ENCODE results near the gene NOS3. TPM values are rescaled to one million over a fixed set of nuclear protein-coding genes. Genes with fewer than 3 reads are reported as not detected.

Gene NOS3
- total RNA-seq, 4 donors from 2014 or later, result 1.4 to 10.8 (median 4.2) TPM

DNA sequence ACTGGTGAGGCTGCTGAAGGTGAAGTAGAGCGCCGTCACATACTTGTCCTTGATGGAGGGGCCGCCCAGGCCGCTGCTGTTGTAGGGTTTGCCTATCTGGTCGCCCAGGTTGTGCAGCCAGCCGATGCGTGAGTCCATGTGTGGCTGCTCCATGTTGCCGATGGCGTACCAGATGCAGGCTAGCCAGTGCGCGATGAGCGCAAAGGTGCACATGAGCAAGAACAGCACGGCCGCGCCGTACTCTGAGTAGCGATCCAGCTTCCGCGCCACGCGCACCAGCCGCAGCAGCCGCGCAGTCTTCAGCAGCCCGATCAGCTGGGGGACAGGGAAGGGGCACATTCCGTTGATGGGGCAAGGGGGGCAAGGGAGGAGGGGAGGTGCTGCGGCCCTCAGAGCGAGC lies 39.3 kb upstream of the NOS3 start:
- intact Hi-C loops (cut with DNase I; ENCODE audit: low total_unique reads), result no loop called here
- no peaks in the 10 kb centered on the region for H3K27me3 ChIP-seq
- in situ Hi-C loops (cut with MboI; ENCODE audit: low sequenced_read_pairs in 4 of 4), result no loop called here

DNA sequence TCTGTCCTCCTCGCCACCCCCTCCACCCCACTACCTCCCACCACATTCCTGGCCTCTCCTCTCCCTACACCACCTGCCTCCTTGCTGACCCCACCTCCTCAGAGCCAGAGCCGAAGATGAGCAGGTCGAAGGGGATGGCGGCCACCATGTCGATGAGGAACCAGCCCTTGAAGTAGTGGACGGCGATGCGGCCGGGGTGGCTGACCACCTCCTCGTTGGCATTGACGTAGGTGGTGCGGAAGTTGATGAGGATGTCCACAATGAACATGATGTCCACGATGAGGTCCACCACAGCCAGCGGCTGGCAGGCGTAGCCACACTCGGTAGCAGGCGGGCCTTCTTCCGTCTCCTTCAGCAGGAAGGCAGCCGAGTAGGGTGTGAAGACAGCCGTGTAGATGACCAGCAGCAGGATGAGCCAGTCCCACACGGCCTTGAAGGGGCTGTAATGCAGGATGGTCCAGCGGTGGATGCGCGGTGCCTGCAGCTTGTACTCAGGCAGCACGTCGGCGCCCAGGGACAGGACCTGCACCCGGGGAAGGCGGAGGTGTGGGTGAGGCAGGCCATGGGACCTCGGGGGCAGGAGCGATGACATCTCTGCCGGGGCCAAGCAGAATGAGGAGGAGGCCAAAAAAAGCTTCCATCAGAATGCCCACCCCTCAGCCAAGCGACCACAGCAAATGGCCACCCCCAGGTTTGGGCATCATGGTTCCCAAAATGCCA lies 38.3 kb upstream of the NOS3 start:
- Histone ChIP-seq H3K4me1 (peaks cover 0 to 6% of the 10 kb centered on the region in 2 donors), H3K27me3 (no peaks in the 10 kb centered on the region), H3K36me3 (no peaks in the 10 kb centered on the region), H3K4me3 (no peak overlapping the region), H3K9me3 (no peaks in the 10 kb centered on the region), H3K27ac (no peak overlapping the region)
- TF ChIP-seq POLR2A (IDR thresholded peaks at IDR 0.05), result no peak
- TF ChIP-seq, protein P1, sequence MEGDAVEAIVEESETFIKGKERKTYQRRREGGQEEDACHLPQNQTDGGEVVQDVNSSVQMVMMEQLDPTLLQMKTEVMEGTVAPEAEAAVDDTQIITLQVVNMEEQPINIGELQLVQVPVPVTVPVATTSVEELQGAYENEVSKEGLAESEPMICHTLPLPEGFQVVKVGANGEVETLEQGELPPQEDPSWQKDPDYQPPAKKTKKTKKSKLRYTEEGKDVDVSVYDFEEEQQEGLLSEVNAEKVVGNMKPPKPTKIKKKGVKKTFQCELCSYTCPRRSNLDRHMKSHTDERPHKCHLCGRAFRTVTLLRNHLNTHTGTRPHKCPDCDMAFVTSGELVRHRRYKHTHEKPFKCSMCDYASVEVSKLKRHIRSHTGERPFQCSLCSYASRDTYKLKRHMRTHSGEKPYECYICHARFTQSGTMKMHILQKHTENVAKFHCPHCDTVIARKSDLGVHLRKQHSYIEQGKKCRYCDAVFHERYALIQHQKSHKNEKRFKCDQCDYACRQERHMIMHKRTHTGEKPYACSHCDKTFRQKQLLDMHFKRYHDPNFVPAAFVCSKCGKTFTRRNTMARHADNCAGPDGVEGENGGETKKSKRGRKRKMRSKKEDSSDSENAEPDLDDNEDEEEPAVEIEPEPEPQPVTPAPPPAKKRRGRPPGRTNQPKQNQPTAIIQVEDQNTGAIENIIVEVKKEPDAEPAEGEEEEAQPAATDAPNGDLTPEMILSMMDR (IDR thresholded peaks at IDR 0.05 in 4 of 5, conservative IDR thresholded peaks at IDR 0.05 in 1 of 5), result no peak
- ATAC-seq (no peak), DNase-seq (no peak)
- intact Hi-C loops (cut with DNase I; ENCODE audit: low total_unique reads) (no loop called here), in situ Hi-C loops (cut with MboI; ENCODE audit: low sequenced_read_pairs in 4 of 4) (no loop called here)

More for the DNA sequence above, 39.3 kb upstream of the NOS3 start:
- DNase-seq, result no peak
- Histone ChIP-seq H3K9me3 (no peaks in the 10 kb centered on the region), H3K36me3 (no peaks in the 10 kb centered on the region), H3K27ac (no peak overlapping the region), H3K4me3 (no peak overlapping the region), H3K4me1 (peaks cover 0 to 6% of the 10 kb centered on the region in 2 donors)
- TF ChIP-seq POLR2A (IDR thresholded peaks at IDR 0.05), result no peak
- TF ChIP-seq, protein P1 (IDR thresholded peaks at IDR 0.05 in 4 of 5, conservative IDR thresholded peaks at IDR 0.05 in 1 of 5), result no peak
- ATAC-seq, result no peak

DNA sequence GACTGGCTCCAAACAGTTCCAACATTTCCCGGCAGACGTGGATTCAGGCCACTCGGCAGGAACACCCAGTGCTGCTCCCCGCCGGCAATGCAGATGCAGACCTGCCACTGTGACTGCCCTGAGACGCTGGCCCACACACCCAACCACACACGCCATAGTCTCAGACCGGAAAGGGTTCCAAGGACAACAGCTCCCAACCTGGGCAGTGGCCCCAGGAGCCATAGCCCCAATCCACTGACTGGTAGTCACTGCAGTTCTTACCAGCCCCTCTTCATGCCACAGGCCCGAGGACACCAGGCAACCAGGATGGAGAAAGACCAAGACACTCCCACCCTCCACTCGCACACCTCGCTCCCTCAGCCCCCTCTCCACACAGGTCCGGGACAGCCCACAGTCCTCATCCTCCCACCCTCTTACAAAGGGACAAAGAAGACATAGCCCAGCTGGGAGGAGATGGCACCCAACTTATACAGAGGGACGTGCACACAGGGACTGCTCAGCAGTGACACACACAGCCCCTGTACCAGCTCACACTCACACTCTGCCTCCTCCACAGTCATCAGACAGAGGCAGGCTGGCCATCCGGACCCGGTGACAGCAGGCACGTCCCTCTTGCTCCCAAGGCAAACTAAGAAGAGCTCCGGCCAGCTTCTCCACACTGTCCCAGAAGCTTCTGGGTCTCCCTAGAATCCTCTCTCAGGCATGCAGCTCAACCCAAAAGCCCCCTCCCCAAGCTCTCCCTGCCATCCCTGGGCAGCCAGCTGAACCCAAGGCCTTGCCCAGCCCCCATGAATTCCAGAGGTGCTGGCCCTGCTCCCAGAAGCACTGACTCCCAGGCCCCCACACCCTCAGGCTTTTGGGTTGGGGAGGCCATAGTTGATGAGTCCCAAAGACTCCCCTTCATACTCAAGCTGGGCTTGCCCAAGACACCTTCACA lies 37.5 kb upstream of the NOS3 start:
- ATAC-seq, result no peak
- TF ChIP-seq, protein P1 (IDR thresholded peaks at IDR 0.05 in 4 of 5, conservative IDR thresholded peaks at IDR 0.05 in 1 of 5), result no peak
- no peak for TF ChIP-seq POLR2A (IDR thresholded peaks at IDR 0.05)
- Histone ChIP-seq H3K27ac (no peak overlapping the region), H3K27me3 (no peaks in the 10 kb centered on the region), H3K9me3 (no peaks in the 10 kb centered on the region), H3K4me3 (no peak overlapping the region), H3K4me1 (peaks cover 0 to 6% of the 10 kb centered on the region in 2 donors), H3K36me3 (no peaks in the 10 kb centered on the region)
- DNase-seq, result no peak
- in situ Hi-C loops (cut with MboI; ENCODE audit: low sequenced_read_pairs in 4 of 4), result no loop called here
- intact Hi-C loops (cut with DNase I; ENCODE audit: low total_unique reads), result no loop called here

DNA sequence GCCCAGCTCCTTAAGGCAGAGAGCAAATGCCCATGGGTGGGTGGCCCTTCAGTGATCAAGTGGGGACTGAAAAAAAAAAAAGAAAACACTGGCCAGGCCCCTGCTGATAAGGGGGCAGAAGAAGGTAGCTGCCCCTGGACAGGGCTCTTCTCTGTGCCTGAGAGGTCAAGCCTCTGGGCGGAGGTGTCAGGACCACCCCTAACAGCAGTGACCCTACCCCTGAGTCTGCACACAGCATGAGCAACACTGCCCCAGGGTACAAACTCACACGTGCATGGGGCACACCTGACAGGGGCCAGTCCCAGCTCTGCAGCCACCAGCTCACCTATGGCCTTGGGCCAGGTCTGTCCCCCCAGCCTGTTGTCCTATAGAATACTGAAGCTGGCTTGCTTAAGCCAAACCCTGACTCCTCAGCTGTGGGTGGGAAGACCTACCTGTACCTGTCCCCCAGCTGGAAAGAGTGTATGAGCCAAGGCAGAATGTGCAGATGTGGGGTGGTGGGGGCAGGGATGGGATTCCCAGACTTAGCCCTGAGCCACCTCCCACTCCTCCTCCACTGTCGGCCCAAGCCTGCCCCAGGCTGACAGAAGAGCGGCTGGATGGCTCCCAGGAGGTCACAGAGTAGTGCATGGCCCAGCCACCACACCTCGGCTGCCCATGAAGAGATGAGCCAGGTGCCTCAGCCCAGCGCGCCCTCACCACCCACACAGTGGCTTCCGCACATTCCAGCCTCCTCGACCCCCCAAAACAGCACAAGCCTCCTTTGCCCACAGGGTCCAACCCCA lies 36.4 kb upstream of the NOS3 start:
- H3K27me3 ChIP-seq, result no peaks in the 10 kb centered on the region
- no peak overlapping the region for H3K27ac ChIP-seq
- DNase-seq, result no peak
- no peak overlapping the region for H3K4me3 ChIP-seq
- in situ Hi-C loops (cut with MboI; ENCODE audit: low sequenced_read_pairs in 4 of 4) (no loop called here), intact Hi-C loops (cut with DNase I; ENCODE audit: low total_unique reads) (no loop called here)
- H3K4me1 ChIP-seq, result peaks cover 0 to 6% of the 10 kb centered on the region in 2 donors
- H3K9me3 ChIP-seq, result no peaks in the 10 kb centered on the region
- TF ChIP-seq POLR2A (IDR thresholded peaks at IDR 0.05), result no peak
- no peak for ATAC-seq
- H3K36me3 ChIP-seq, result no peaks in the 10 kb centered on the region
